ENCODE measurements around the gene MEGF6.

- TF ChIP-seq TAF1 (IDR thresholded peaks at IDR 0.05; ENCODE audit: borderline replicate concordance, low read depth, low read length), result no peak
- TF ChIP-seq POLR2AphosphoS5 (IDR thresholded peaks at IDR 0.05; ENCODE audit: low read depth, low read length), result no peak
- TF ChIP-seq POLR2A (IDR thresholded peaks at IDR 0.05; ENCODE audit: low read depth, low read length), result no peak
Observed at GRCh38 chr1:3660704-3661103, 49.4 kb upstream of the MEGF6 start.
